Stimulated activated CD4-positive, alpha-beta T cell treated with anti-CD3 and anti-CD28 coated beads, Interleukin-15, amount 100 ng/mL, for 24 hours (primary cell): Measurements from ENCODE around the gene PKD1.
A peak's percentile ranks its signal among the peaks of the same experiment; 100 is the strongest.

Experiments
- DNase-seq: peaks from one replicate; pipeline ENCODE4 v3.0.0-alpha.2; 2020

PKD1 gene

DNA sequence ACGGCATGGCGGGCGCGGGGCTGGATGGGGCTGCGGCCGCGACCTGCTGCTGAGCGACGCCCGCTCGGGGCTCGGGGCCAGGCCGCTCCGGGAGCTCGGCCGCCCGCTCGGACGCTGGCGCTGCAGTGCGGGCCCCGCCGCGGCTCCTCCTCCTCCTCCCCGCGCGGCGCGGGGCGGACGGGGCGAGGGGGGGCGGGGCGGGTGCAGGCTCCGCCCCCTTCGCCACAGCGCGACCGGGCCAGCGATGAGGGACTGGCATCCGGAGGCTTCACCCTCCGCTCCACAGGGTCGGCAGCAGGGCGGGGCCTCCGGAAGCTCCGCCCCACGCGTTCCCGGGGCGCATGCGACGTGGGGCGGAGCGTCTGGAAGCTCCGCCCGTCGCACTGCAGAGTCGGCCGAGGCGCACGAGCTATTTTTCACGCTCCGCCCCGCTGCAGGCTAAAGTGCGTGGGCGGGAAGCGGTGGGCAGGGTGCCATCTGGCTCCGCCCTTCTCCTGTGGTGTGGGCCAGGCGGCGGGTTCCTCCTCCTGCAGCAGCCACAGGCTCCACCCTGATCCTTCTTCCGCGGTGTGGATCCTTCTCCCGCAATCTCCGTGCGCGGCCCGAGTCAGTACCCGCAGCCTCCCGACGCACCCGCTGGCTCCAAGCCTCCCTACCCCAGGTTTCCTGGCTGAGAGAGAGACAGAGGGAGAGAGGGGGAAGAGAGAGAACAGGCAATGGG lies at the start of gene PKD1:
Gene PKD1 (minus strand): TSS at position 129 of the 721 bp plus-strand sequence. CDS start 209 bp downstream, outside the sequence.
- DNase-seq: peak; percentile 99

DNA sequence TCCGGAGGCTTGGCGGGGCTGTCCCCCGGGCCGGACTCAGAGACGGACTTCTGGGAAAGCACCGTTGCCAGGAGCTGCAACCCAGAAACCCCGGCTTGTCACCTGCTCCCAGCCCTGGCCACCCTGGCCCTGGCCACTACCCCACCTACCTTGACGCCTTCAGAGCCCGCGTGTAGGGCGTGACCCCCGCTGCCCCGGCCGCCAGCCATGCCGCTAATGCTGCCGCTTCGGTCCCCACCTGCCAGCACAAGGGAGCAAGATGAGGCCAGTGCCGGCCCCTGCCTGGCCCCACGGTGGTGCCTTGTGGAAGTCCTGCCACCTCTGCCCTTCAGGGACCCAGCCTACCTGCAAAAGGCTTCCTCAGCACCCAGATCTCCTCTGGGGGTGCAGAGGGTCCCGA lies 49.3 kb upstream of the PKD1 start:
- no peak for DNase-seq

DNA sequence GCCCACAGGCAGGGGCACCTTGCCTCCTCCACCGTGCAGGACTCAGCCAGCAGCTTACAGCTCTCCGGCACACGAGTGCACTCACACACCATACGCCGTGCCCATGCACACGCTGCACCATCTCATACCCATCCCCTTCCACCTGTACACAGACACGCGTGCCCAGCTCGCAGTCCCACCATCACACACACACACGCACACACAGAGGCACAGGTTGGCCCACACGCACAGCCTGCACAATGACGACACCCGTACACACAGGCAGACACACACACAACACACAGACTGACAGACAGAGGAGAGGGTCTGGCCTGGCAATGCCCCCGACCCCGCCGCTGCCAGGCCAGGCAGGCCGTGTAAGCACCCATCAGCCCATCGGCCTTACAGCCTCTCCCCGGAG lies 48.6 kb upstream of the PKD1 start:
- no peak for DNase-seq

DNA sequence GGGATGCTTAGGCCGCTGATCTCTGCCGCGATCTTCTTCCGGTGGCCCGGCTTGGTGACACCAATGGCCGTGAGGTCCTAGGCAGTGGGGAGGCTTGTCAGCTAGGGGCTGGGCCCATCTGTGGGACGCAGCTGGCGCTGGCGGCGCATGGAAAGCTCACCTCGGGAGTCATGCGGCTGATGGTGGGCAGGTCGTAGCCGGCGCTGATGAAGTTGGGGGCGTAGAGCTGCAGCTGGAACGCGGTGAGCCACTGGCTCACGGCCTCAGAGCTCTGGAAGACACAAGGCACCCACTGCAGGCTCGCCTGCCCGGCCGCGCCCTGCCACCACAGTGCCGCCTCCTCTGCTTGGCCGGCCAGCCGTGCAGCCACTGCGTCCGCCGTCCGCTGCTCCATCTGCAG lies 48.0 kb upstream of the PKD1 start:
- DNase-seq: no peak

DNA sequence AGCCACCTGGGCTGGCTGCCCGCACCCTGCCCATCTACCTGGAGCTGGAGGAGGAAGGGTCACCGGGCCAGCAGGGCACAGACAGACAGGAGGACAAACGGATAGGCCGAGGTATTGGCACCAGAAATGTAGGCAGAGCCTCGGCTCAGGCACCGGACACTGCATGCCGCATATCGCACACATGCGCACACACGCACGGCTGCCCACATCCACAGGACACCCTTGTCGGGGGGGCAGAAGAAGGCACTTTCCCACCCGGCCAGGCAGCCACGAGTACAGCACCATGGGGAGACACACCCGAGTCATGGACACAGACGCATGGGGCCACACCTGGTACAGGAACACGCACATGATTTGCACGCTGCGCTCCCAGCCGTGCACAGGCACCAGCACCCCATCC lies 46.3 kb upstream of the PKD1 start:
- DNase-seq: no peak

- no peak for DNase-seq
These were observed 45.5 kb upstream of the PKD1 start for GRCh38 chr16:2180962-2181923.

- DNase-seq: no peak
These were observed 44.8 kb upstream of the PKD1 start for GRCh38 chr16:2180461-2180860.

- DNase-seq: no peak
These were observed 43.9 kb upstream of the PKD1 start for GRCh38 chr16:2179576-2179975.

DNA sequence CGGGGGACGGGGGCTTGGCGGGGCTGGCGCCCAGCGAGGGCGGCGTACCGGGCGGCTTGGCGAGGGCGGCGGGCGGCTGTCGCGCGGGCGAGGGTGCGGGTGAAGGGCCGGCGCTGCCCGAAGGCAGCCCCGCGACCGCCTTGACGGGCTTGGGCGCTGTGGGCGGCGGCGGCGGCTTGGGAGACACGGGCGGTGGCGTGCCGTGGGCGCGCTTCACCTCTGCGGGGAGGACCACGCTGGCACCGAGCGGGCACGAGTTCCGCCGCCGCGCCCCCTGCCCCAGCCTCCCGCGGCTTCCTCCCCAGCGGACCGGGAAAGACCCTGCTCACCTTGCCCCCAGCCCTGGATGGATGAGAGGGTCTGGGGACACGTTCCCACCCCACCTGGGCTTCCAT lies 43.4 kb upstream of the PKD1 start:
- DNase-seq: no peak

DNA sequence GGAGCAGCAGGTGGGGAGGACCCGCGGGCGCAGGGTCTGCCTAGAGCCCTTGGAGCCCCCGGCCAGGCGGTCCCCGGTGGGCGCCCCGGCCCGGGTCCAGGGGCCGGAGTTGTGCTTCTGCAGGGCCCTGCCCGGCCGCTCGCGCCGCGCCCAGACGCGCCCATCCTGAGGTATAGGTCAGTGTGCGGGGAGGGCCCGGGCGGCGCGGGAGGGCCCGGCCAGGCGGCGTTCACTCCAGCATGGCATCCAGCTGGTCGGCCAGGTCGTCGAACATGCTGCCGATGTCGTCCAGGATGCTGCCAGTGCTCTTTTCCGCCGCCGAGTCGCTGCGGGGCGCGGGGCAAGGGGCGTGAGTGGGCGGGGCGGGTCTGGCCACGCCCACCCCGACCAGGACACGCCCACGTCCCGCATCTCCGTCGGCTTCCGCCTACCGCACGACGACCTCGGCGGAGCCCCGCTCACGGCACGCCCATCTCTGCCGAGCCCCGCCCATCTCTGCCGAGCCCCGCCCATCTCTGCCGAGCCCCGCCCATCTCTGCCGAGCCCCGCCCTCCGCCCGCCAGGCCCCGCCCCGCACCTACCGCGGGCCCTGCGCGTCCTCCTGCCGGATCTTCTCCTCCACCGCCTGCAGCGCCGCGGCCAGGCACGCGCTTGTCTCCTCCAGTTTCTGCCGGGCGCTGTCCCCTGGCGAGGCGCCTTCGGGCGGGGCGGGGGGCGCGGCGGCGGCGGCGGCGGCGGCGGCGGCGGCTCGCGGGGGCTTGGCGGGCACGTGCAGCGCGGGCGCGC lies 42.8 kb upstream of the PKD1 start:
- DNase-seq: peak; percentile 52

DNA sequence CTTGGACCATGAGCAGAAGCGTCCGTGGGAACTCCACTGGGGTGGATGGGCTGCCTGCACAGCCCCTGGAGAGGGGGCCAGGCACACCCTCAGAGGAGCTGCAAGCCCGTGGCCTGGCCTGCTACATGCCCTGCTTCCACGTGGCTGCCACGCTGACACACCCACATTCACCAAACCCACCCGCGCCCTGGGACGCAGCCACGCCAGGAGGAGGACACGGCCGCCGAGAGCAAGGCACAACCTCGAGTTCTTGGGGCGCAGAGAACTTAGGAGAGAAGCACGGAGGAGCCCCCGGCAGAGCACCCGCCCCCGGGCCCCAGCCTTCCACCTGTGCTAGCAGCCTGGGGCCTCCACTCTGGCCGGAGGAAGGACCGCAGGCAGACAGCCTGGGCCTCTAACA lies 41.9 kb upstream of the PKD1 start:
- DNase-seq: no peak

DNA sequence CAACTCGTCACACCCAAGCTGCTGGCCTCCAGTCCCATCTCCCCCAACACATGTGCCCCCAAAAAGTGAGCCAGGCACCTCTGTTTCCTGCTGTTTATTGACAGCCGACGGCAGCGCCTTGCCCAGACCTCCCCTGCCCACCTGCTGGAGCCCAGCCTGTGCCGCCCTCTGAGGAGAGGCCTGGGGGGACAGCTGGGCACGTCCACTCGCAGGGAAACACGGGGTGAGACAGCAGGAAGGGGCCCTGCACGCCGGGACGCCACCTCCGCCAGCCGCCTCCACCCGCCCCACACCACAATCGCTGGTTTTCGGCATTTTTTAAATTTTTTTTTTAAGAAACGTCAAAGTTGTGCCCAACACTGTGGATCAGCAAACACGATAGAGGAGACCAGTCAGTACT lies 41.4 kb upstream of the PKD1 start:
- no peak for DNase-seq

DNA sequence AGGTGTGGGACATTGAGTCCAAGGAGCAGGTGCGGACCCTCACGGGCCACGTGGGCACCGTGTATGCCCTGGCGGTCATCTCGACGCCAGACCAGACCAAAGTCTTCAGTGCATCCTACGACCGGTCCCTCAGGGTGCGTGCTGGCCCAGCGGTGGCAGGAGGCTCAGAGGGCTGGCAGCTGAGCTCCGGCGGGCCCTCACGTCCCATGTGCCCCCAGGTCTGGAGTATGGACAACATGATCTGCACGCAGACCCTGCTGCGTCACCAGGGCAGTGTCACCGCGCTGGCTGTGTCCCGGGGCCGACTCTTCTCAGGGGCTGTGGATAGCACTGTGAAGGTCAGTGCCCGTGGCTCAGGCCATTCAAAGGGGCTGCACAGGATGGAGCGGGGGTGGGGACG lies 40.3 kb upstream of the PKD1 start:
- no peak for DNase-seq

- no peak for DNase-seq
These were observed 39.8 kb upstream of the PKD1 start for GRCh38 chr16:2175454-2175853.

DNA sequence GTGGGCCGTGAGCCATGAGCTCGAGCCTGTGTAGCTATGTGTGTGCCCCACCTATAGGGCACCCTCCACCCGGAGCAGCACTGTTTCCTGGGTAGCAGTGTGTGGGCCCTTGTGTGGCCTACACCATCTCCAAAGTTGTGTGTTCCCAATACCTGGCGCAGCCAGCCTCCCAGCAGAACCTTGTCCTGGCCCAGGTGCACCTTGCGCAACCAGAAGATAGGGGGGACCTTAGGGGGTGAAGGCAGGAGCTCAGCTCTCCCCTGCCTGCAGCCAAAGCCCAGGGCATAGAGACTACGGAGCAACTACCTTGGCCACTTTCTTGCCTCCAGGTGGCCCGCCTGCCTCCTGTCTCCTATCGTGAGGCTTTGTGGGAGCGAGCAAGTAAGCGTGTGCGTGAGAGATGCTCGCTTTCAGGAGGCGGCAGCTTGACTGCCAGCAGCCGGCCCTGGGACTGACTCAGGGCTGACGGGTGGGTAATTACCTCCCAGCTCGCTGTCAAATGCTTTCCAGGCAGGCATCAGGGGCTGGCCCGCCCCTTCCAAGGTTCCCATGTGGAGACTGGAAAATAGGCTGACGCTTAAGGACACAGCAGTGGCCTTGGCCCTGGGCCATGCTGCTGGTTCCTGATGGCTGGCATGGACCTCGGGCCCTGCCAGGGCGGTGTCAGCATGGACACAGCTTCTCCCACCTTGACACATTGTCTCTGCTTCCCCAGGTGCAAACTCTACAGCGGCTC lies 38.9 kb upstream of the PKD1 start:
- DNase-seq: no peak

DNA sequence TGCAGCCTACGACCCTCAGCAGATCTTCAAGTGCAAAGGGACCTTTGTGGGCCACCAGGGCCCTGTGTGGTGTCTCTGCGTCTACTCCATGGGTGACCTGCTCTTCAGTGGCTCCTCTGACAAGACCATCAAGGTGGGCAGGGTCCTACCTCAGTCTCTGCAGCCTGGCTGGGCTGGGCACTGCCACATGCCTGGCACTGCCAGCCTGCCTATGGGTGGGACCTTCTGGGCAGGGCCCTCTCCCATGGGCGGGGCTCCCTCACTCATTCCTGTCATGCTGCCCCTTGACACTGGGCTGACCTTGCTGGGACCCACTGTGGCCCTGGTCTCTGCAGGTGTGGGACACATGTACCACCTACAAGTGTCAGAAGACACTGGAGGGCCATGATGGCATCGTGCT lies 38.2 kb upstream of the PKD1 start:
- DNase-seq: no peak

DNA sequence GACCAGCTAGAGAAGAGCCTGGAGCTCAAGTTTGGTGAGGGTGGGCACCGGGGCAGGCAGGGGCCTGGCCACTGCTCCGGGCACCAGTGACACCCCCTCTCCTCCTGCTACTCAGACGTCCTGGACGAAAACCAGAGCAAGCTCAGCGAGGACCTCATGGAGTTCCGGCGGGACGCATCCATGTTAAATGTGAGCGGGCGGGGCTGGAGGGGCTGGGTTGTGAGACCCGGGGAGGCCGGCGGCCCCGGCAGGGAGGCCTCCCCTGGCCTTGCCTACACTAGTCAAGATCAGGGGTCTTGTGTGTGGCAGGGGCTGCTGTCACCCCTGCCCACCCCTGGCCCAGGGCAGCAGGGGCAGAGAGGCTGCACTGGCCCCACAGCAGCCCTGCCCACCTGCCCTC lies 37.7 kb upstream of the PKD1 start:
- no peak for DNase-seq

DNA sequence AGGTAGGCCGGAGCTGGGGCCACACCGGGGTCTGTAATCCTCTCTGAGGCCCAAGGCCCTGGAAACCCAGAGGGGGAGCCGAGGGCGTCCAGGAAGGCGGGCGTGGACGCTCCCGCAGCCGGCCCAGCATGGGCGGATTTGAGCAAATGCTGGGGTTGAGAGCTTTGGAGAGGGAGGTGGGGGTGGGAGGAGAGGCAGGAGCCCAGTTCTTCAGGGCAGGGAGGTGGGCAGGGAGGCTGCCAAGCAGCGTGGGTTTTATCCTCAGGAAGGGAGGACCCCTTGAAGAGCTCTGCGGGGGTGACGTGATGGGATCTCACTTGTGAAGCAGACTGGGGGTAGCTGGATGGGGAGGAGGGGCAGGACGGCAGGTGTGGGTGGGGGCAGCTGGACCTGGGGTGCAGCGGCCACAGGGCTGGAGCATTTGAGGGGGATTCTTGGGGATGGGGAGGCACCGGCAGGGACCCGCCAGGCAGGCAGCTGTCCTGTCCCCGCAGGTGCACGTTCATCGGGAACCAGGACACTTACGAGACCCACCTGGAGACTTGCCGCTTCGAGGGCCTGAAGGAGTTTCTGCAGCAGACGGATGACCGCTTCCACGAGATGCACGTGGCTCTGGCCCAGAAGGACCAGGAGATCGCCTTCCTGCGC lies 37.1 kb upstream of the PKD1 start:
- DNase-seq: no peak

DNA sequence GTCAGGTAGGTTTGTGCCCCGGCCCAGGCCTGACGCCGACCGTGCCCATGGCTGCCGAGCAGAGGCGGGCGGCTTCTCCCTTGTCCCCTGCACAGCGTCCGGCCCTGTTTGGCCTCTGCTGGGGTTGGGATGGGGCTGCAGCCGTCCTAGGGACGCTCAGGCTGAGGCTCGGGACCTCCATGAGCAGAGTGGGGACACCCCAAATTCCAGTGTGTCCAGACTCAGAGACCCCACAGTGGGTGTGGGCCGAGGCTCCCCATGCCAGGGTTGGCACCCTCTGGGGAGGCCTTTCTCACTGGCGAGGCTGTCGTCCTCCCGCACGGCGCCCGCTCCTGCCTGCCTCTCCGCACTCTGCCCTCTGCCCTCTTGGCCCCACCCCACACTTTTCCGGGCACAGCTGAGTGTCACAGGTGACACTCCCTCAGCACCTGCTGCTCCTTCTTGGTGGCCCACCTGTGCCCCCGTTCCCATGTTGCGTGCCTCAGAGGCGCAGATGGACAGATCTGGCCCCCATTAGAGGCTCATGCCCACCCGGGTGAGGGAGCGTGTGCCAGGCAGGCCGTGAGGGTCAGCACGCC lies 36.0 kb upstream of the PKD1 start:
- DNase-seq: no peak

- no peak for DNase-seq
These were observed 35.1 kb upstream of the PKD1 start for GRCh38 chr16:2170587-2171435.

DNA sequence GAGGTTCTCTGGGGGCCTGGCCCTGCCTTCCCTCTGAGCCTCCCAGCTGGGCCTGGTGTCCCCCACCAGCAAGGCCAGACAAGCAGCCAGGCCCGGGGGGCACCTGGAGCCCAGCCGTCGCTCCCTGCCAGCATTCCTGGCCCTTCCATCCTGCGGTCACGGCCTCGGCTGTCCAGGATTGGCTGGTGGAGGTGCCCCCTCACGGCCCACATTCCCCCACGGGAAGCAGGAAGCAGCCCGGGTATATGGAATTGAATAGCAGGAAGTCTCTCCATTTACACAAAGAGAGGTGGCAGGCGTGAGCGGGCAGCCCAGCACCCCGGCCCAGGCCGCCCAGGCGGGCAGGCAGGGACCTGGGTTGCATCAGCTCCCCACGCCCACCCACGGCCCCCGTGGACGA lies 34.4 kb upstream of the PKD1 start:
- no peak for DNase-seq
